Left renal cortex interstitium (tissue), 4 donors: Measurements from ENCODE around the gene HAX1. TPM values are rescaled to one million over a fixed set of nuclear protein-coding genes. Genes with fewer than 3 reads are reported as not detected.

Experiments used
- DNase-seq, 4 donors: peaks; one replicate each; pipeline ENCODE4 v3.0.0-alpha.2; 2013; ENCODE audit warnings: low read depth in 4 of 4, low spot score in 2 of 4, missing footprints in 1 of 4
- polyA plus RNA-seq, 4 donors: library from polyadenylated mRNA; unstranded; fragments of 120-200 nt; gene quantifications; one replicate each; pipeline ENCODE4 v1.2.1, GENCODE V29; 2013; ENCODE audit not compliant: insufficient read length in 4 of 4

HAX1 gene
- polyA plus RNA-seq, 4 donors: 76.9 to 85.2 (median 83.0) TPM

- peak; percentile 73 to 79 (median 76) for DNase-seq
Measured at GRCh38 chr1:154324669-154325582, 52.5 kb downstream of the HAX1 start, which contains the start of gene ATP8B2. Gene ATP8B2, plus strand, starts transcription at chr1:154325525. Its CDS starts 2,617 bp downstream, at chr1:154328142.

Other genes with a start within 250 kb of the HAX1 start
- under 1 TPM; 0.10 to 0.22 (median 0.13) TPM for gene NUP210L, start 117.6 kb upstream of the HAX1 start, polyA plus RNA-seq
- gene TPM3, start 80.5 kb upstream of the HAX1 start, polyA plus RNA-seq: 100 to 1,000 TPM; 249 to 292 (median 288) TPM
- not detected for gene CFAP141, start 66.3 kb upstream of the HAX1 start, polyA plus RNA-seq
- gene UBAP2L, start 51.7 kb upstream of the HAX1 start, polyA plus RNA-seq: 100 to 1,000 TPM; 143 to 206 (median 185) TPM
- under 1 TPM in 2 of 4 donors, not detected in 2; 0.16 to 0.22 TPM for gene AQP10, start 48.5 kb downstream of the HAX1 start, polyA plus RNA-seq
- 10 to 100 TPM; 24.3 to 32.3 (median 28.0) TPM for gene ATP8B2, start 52.9 kb downstream of the HAX1 start, polyA plus RNA-seq
- gene IL6R, start 132.7 kb downstream of the HAX1 start, polyA plus RNA-seq: 1 to 10 TPM; 5.4 to 7.7 (median 6.0) TPM
- gene TDRD10, start 229.6 kb downstream of the HAX1 start, polyA plus RNA-seq: 1 to 10 TPM; 1.1 to 2.0 (median 1.6) TPM
- 10 to 100 TPM in 2 of 4 donors, 1 to 10 TPM in 2; 9.2 to 12.6 (median 10.4) TPM for gene SHE, start 229.8 kb downstream of the HAX1 start, polyA plus RNA-seq